Hepatocyte (in vitro differentiated cells): ENCODE measurements around the gene ASCL1. TPM values are rescaled to one million over a fixed set of nuclear protein-coding genes. Genes with fewer than 3 reads are reported as not detected.

ENCODE experiments used
- DNase-seq: peaks from one replicate; pipeline ENCODE4 v3.0.0-alpha.2; 2016; ENCODE audit warnings: low spot score
- H2AFZ ChIP-seq: fragments of 200-600 bp; sonication (generic); 2 replicates; pipeline ENCODE4 v1.6.0; 2016; ENCODE audit warnings: antibody characterized with exemption, mild to moderate bottlenecking
- H3K27ac ChIP-seq: fragments of 200-600 bp; sonication (generic); 2 replicates; pipeline ENCODE4 v1.5.1; 2016; ENCODE audit warnings: mild to moderate bottlenecking
- H3K27me3 ChIP-seq: fragments of 200-600 bp; sonication (generic); 2 replicates; pipeline ENCODE4 v1.6.1; 2016
- H3K36me3 ChIP-seq: fragments of 200-600 bp; sonication (generic); replicated peaks from 2 replicates; pipeline ENCODE4 v1.5.1; 2016; ENCODE audit warnings: low read depth; ENCODE audit not compliant: insufficient read depth
- H3K4me1 ChIP-seq: fragments of 200-600 bp; sonication (generic); 2 replicates; pipeline ENCODE4 v1.5.1; 2016; ENCODE audit warnings: mild to moderate bottlenecking, moderate library complexity; ENCODE audit not compliant: insufficient read depth
- H3K4me2 ChIP-seq: fragments of 200-600 bp; sonication (generic); 2 replicates; pipeline ENCODE4 v1.6.0; 2016
- H3K4me3 ChIP-seq: fragments of 200-600 bp; sonication (generic); 2 replicates; pipeline ENCODE4 v1.5.1; 2016; ENCODE audit warnings: mild to moderate bottlenecking
- H3K79me2 ChIP-seq: fragments of 200-600 bp; sonication (generic); 2 replicates; pipeline ENCODE4 v1.6.0; 2017; ENCODE audit warnings: mild to moderate bottlenecking
- H3K9me2 ChIP-seq: fragments of 200-600 bp; sonication (generic); replicated peaks from 2 replicates; pipeline ENCODE4 v1.6.0; 2017; ENCODE audit warnings: mild to moderate bottlenecking; ENCODE audit not compliant: insufficient read depth
- H3K9me3 ChIP-seq: fragments of 200-600 bp; sonication (generic); 2 replicates; pipeline ENCODE4 v1.5.1; 2016; ENCODE audit warnings: low read depth, mild to moderate bottlenecking
- H4K20me1 ChIP-seq: fragments of 200-600 bp; sonication (generic); 2 replicates; pipeline ENCODE4 v1.6.0; 2016; ENCODE audit warnings: mild to moderate bottlenecking; ENCODE audit not compliant: insufficient read depth, poor library complexity, severe bottlenecking
- EZH2 ChIP-seq: fragments of 200-600 bp; sonication (generic); IDR thresholded peaks from 2 replicates; pipeline ENCODE4 v1.6.1; 2016; ENCODE audit warnings: antibody characterized with exemption, mild to moderate bottlenecking, borderline replicate concordance
- EZH2phosphoT487 ChIP-seq: fragments of 200-600 bp; sonication (generic); IDR thresholded peaks from one replicate; pipeline ENCODE4 v1.6.1; 2018; ENCODE audit warnings: antibody characterized with exemption, mild to moderate bottlenecking, low read depth, moderate library complexity; ENCODE audit not compliant: unreplicated experiment, severe bottlenecking
- WGBS: methylation state at CpG from one replicate; pipeline ENCODE4 v1.1.6; 2016; ENCODE audit warnings: low lambda C conversion rate; ENCODE audit errors: missing lambda C conversion rate; 5-methylcytosine and 5-hydroxymethylcytosine counted together
- polyA plus RNA-seq: library from polyadenylated mRNA; unstranded; fragments of >200 nt; fragmentation: Nextera tagmentation; extraction: Ambion mirVana; gene quantifications from 2 replicates; pipeline ENCODE4 v1.2.1, GENCODE V29; 2016
- total RNA-seq: library from RNA; depleted of rRNA; stranded (reverse); fragments of >200 nt; gene quantifications from 2 replicates; pipeline ENCODE4 v1.2.3, GENCODE V29; 2014
- TF ChIP-seq, protein P1 (sequence below): fragments of 200-600 bp; sonication (generic); IDR thresholded peaks from 2 replicates; pipeline ENCODE4 v1.5.1; 2016; ENCODE audit warnings: antibody characterized with exemption, mild to moderate bottlenecking; ENCODE audit not compliant: poor library complexity

ASCL1 gene
- total and polyA plus RNA-seq, 2 experiments from 2014 or later, result 1.7 TPM; not detected in 1

DNA sequence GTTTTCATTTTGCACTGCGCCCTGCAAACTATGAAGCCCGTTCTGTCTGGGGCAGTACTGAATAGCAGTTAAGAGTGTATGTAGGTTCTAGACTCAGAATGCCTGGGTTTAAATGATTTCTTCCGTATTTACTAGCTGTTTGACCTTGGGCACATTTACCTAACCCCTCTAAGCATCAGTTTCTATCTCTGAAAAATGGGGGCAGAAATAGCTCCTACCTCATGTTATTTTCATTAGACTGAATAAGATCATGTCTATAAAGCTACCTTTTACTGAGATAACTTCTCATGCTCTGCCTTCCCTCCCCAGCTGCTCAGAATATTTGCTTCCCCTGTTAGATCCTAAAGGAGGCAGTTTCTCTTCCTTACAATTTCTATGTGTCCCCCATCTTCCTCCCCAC is 46.2 kb upstream of the ASCL1 start:
- TF ChIP-seq EZH2 (no peak), EZH2phosphoT487 (no peak)
- TF ChIP-seq, protein P1, sequence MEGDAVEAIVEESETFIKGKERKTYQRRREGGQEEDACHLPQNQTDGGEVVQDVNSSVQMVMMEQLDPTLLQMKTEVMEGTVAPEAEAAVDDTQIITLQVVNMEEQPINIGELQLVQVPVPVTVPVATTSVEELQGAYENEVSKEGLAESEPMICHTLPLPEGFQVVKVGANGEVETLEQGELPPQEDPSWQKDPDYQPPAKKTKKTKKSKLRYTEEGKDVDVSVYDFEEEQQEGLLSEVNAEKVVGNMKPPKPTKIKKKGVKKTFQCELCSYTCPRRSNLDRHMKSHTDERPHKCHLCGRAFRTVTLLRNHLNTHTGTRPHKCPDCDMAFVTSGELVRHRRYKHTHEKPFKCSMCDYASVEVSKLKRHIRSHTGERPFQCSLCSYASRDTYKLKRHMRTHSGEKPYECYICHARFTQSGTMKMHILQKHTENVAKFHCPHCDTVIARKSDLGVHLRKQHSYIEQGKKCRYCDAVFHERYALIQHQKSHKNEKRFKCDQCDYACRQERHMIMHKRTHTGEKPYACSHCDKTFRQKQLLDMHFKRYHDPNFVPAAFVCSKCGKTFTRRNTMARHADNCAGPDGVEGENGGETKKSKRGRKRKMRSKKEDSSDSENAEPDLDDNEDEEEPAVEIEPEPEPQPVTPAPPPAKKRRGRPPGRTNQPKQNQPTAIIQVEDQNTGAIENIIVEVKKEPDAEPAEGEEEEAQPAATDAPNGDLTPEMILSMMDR, result no peak
- no peaks in the 10 kb centered on the region for H3K36me3 ChIP-seq
- H3K79me2 ChIP-seq, result no peaks in the 10 kb centered on the region
- H3K9me3 ChIP-seq, result no peaks in the 10 kb centered on the region
- H3K4me2 ChIP-seq, result no peak overlapping the region
- DNase-seq, result no peak
- H2AFZ ChIP-seq, result no peak overlapping the region
- no peaks in the 10 kb centered on the region for H4K20me1 ChIP-seq
- no peaks in the 10 kb centered on the region for H3K27me3 ChIP-seq
- WGBS, result 99% methylated on average over 3 of the region's 3 CpGs
- H3K27ac ChIP-seq, result no peak overlapping the region
- H3K4me1 ChIP-seq, result no peaks in the 10 kb centered on the region
- H3K4me3 ChIP-seq, result no peak overlapping the region
- H3K9me2 ChIP-seq, result no peaks in the 10 kb centered on the region

DNA sequence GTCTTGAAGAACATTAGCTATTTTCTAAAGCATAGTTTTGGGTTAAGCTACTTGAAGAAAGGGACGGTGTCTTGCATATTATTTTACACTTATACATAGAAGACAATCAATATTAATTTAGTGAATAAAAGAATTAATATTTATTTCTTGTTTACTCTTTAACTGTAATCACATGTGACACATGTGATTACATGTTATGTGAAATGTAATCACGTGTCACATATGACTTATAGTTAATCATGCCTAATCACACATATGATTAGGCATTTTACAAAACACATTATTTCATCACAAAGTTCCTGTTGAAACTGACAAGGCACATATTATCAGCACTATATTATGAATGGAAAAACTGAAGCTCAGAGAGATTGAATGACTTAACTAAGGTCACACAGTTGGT is 45.2 kb upstream of the ASCL1 start:
- no peaks in the 10 kb centered on the region for H3K79me2 ChIP-seq
- no peaks in the 10 kb centered on the region for H3K9me3 ChIP-seq
- H3K4me2 ChIP-seq, result no peak overlapping the region
- H3K4me3 ChIP-seq, result no peak overlapping the region
- H3K27me3 ChIP-seq, result no peaks in the 10 kb centered on the region
- DNase-seq, result no peak
- H3K36me3 ChIP-seq, result no peaks in the 10 kb centered on the region
- TF ChIP-seq EZH2phosphoT487 (no peak), EZH2 (no peak)
- TF ChIP-seq, protein P1, result no peak
- H3K4me1 ChIP-seq, result no peaks in the 10 kb centered on the region
- no peaks in the 10 kb centered on the region for H4K20me1 ChIP-seq
- no peak overlapping the region for H3K27ac ChIP-seq
- WGBS, result 88% methylated on average over 2 of the region's 2 CpGs
- H3K9me2 ChIP-seq, result no peaks in the 10 kb centered on the region
- no peak overlapping the region for H2AFZ ChIP-seq

DNA sequence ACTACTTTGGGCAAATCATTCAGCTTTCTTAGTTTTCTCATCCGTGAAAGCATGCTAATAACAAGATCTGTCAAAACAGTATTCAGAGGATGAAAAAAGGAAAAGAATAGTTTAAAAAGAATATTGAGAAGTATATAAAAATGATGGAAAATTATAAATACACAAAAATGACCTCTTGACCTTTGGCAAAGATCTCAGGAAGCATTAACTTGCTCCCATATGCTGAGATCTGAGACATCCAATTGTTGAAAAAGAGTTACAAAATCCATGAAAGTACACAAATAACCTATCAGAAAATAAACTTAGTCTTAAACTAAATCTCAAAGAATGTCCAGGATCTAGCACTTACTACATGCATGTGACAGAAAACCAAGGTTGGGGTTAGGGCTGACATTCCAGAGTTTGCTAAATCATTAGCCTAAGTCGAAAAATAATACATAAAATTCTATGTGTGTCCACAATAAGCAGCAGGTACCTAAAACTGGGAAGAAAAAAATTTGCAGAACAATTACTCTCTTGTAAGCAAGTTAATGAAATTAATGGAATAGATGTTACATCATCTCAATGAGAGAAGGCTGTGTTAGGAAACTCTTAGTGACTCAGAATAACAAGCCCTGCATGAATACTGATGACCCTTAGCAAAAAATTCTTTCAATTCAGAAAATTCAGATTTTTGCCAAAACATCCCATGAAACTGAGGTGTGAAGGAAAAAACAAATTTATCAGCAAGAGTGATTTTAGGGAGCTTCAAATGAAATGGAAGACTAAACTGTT is 43.8 kb upstream of the ASCL1 start:
- Histone ChIP-seq H3K4me1 (peaks cover 4% of the 10 kb centered on the region), H4K20me1 (no peaks in the 10 kb centered on the region), H3K4me2 (no peak overlapping the region), H2AFZ (no peak overlapping the region), H3K4me3 (no peak overlapping the region), H3K9me2 (no peaks in the 10 kb centered on the region), H3K27me3 (no peaks in the 10 kb centered on the region), H3K36me3 (no peaks in the 10 kb centered on the region), H3K79me2 (no peaks in the 10 kb centered on the region), H3K27ac (no peak overlapping the region), H3K9me3 (no peaks in the 10 kb centered on the region)
- TF ChIP-seq, protein P1, result no peak
- TF ChIP-seq EZH2, result no peak
- no peak for TF ChIP-seq EZH2phosphoT487
- DNase-seq, result no peak
- 82% methylated on average over 2 of the region's 2 CpGs for WGBS
